HG03469 (cell line): Measurements from ENCODE around the gene WNK1.
"Not testable (repeated sequence)": the region's sequence is repeated elsewhere in the genome, so short reads cannot be mapped to it uniquely, and the experiment has no call there.

Experiments used
- ATAC-seq: cut with Tn5 transposase; IDR thresholded peaks from one replicate; pipeline ENCODE4 v1.9.1; 2021; ENCODE audit warnings: mild to moderate bottlenecking, moderate library complexity, moderate number of reproducible peaks; ENCODE audit not compliant: unreplicated experiment

The WNK1 gene

DNA sequence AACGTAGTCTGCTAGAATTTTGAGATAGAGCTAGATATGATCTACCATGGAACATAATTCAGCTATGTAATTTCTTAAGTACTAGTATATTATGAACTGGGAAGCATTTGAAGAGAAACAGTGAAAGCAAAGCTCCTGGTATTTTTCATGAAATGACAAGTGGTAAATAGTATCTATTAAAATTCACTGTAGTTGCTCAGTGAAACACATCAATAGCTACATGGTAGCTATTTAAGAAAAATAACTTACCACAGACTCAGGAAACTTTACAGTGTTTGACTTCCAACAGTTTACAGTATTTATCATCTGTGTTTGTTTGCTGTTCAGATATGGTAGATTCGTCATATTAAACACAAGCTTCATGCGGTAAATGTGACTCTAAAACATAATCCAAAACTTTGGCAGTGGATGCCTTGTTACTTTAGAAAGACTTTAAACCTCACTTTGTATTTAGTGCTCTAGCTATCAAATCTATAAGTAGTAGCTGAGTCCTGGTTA lies 25.2 kb downstream of the WNK1 start:
- ATAC-seq, result no peak

DNA sequence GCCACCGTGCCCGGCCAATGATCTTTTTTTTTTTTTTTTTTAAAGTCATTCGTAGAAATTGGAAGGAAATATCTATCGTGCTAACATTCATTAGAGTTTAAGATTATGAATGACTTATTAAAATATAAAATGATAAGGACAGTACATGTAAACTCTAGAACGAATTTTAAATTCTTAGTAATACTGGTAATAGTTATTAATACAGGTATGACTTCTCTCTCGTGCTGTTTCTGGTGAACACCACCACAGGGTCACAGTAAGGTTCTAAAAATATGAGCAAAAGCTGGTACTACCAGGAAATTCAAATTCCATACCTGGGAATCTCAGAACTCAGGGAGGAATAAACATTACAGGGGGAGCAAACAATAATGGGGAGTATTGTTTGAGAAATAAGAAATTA lies 26.2 kb downstream of the WNK1 start:
- ATAC-seq, result no peak

DNA sequence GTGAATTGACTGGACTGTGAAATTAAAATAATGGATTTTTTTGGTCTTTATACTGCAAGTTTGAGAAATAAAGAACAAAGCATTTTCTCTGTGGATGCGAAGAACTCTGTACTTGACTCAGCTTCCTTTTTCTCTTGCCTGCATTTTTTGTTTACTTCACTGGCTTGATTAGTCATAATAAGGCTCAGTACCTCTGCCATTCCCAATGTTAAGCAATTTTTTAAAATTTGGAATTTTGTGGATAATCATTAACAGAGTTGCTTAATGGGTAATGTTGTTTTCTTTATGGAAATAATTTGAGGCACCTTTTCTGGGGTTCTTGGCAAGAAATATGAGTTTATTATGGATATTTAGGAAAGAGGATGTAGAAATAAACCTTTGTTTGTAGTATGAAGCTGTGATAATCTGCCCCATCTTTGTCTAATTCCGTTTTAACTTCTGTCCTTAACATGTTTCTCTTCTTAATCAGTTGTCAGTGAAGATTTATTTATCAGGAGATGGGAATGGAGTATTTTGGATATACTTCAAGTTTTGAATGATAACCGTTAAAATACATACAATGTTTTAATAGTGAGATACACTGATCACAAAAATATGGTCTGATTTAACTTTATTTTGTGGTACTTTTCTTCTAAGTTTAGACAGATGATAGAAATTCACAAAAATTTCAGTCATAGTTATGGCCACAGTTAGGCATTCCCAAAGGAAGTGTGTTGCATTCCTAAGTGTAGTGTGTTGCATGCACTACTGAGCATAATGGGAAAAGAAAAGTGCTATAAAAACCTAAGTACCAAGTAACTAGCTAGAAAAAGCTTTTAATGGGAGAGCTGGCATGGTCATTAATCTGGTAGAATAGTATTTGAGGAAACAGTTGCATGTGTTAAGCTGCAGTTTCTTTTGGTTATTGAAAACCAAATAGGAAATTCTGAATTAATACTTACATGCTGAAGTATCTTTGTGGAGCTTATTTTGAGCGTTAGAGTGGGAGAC lies 27.7 kb downstream of the WNK1 start:
- no peak for ATAC-seq

DNA sequence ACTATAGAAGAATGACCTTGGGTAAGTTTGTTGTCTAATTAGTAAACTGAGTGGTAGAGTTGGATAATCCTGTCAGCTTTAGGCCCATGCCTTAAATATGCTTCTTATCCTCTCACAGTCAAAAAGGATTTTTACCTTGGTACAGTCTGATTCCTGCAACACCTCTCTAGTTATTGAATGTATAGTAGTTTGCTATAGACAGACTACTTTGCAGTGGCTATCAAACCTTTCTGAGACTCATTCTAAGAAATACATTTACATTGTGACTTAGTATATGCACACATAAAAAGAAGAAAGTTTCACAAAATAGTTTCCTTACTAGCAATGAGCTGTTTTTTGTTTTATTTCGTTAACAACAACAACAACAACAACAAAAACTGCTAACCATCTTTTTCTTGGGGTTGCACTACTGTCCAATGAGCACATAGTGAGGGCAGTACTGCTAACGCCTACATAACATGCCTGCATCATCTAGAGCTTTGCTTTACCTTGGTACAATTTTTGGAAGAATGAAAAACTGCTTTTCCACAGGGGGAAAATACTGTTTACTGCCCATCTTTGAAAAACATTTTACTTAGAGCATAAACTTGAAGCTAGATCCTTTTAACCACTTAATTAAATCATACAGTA lies 28.5 kb downstream of the WNK1 start:
- ATAC-seq, result no peak

DNA sequence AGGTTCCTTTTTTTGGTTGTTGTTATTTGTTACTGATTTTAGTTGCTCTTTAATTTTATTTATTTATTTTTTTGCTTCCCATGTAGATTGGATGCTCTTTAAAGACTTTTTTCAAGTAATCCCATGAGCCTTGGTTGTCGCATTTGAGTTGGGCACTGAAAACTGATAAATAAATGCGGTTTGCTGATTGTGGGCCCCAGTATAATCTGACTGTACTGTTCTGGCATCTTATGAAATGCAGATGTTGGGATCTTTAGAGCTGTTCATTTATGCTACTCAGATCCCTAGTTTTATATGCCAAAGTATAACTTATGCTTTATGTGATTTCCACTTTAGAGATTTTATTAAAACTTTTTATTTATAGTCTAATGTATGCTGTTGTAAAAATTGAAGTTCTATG lies 33.3 kb downstream of the WNK1 start:
- no peak for ATAC-seq

DNA sequence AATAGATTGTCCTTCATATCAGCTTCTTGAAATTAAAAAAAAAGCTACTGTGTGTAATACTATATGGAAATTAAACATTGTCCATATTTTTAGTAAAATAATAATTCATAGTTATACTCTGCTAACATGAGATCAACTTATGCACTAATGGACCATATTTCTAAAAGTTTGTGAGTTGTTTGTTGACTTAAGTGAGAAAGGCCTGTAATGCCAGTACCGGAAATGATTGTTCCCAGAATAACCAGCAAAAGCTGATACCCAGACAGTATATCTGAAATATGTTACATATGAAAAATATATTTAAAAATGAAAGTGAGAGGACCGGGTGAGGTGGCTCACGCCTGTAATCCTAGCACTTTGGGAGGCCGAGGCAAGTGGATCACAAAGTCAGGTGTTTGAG lies 35.9 kb downstream of the WNK1 start:
- no peak for ATAC-seq

DNA sequence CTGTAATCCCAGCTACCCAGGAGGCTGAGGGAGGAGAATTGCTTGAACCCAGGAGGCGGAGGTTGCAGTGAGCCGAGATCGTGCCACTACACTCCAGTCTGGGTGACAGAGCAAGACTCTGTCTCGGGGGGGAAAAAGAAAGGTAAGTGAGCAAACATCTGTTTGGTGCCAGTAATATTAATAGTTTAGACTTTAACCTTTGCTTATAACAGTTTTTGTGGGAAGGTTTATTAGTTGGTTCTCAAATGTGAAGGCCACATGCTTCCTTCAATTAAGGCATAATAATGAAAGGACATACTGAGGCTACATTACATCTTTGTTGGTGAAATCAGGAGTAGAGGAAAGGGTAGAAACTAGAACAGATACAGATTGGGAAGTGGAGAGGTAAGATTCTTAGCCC lies 36.4 kb downstream of the WNK1 start:
- not testable (repeated sequence) for ATAC-seq

DNA sequence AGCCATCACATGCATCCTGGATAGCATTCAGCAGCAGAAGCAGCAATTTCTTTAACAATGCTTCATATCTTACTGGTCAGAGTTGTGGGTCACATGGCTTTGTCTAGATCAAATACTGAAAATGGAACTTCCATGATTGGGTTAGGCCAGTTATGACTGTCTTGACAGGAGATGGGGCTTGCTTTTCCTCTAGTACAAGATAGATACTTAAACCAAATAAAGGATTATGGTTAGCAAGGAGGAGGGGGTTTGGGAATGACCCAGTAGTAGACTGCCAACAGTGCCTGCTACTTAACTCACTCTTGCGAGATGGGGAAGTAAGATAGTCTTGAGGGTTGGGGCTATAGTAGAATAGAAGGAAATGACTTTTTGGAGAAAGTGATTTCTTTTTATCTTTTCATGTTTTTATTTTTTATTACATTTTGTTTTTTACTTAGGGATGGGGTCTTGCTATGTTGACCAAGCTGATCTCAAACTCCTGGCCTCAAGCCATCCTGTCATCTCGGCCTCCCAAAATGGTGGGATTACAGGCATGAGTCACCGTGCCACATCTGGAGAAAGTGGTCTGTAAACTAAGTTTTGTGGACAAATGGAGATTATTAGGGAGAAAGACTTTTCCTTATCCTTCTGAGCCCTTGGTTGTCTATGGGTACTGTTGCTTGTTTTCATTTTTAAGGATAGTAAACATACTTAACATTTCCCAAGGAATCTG lies 37.6 kb downstream of the WNK1 start:
- no peak for ATAC-seq

DNA sequence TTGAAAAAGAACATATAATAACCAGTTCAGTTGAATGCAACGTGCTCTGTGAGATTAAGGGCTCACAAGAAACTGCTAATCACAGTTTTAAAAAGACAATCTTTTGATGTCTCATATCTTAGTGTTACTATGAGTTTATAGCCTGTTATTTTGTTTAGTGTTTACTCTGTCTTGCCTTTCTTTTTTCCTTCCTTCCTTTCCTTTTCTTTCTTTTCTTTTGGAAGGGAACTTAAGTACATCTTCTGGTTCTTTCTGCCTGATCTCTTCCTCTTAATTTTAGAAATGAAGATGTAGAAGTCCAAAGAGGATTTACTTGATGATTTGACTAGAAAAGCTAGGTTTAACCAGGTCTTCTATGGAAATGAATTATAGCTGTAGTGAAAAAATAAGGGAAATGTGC lies 38.2 kb downstream of the WNK1 start:
- ATAC-seq, result no peak

DNA sequence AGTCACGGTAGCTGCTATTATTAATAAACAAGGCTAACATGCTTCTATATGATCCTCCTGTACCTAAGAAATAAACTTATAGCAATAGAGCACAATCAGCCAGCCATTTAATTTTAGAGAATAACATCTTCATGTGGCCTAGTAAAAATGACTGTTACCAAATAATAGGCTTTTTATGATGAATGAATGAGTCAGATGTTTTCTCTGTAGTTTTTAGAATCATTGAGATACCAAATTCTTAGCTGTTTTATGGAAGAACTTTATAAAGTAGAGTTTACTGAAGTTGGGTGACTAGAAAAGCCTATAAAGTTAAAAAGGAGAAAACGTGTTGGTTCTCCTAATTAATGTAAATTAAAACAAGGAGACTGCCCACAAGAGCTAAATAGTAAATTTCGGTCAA lies 40.7 kb downstream of the WNK1 start:
- ATAC-seq, result no peak

DNA sequence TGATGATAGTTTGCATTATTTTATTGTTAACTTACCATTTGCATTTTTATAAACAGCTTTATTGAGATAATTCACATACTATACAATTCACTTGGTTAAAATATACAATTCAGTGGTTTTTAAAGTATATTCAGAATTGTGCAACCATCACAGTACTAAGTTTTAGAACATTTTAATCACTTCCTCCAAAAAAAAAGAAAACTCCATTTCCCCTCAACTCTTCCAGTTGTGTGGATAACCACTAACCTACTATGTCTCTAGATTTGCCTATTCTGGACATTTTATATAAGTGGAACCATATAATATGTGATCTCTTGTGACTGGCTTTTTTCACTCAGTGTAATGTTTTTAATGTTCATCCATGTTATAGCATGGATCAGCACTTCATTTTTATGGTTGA lies 41.3 kb downstream of the WNK1 start:
- no peak for ATAC-seq

DNA sequence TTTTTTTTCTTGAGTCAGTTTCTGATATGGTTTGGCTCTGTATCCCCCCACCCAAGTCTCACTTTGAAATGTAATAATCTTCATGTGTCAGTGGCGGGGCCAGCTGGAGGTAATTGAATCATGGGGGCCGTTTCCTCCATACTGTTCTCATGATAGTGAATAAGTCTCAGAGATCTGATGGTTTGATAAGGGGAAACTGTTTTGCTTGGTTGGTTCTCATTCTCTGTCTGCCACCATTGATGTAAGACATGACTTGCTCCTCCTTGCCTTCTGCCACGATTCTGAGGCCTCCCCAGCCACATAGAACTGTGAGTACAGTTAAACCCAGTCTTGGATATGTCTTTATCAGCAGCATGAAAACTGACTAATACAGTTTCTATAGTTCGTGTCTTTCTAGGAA lies 42.9 kb downstream of the WNK1 start:
- ATAC-seq, result no peak

DNA sequence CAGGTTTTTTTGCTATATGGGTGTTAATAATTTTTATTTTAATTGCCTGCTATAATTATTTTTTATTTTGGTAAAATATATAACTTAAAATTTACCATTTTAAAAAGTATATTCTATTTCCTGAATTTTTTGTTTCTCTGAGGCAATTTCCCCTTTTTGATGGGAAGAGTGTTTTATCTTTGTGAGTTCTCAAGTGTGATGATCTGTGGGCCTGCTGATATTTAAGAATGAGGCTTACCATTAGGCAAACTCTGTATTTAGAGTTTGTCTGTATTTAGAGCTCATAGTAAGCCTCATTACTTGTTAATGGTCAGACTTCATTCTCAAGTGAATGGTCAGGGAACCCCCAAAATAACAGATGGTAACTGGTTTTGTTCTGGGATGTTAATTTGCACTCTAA lies 48.0 kb downstream of the WNK1 start:
- no peak for ATAC-seq

DNA sequence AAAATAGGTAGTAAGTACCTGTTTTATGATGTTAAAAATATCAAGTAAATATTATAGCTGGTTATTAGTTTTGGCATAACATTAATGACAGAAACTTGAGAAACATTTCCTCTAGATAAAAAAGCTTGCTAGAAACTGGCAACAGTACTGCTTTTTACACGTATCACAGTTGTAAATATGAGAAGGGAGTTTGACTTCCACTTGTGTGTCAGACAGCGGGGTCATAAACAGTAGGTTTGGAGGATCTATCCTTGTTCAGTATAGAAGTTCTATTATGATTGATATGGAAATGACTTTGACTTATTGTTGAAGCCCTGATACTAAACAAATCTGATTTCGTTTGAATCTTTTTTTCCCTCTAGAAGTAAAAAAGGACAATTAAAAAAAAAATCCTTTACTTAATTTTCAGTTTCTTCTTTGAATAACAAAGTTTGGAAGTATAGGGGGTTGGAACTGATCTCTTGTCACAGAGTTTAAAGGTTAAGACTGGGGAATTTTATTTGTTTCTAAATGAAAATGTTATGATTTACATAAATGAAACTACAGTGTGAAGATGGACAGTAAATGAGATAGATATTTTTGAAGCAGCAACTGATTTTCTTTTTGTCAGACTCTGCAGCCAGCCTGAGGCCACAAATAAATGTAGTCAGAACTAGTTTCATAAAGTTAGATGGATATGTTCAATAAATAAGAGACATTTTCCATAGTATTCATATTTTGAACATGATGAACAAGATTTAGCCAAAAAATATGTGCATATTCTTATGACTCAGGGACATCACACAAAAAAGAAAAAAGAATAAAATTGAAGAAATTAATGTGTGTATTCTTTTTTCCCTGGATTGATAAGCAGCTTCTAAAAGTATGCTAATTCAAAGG lies 50.1 kb downstream of the WNK1 start:
- ATAC-seq, result no peak

DNA sequence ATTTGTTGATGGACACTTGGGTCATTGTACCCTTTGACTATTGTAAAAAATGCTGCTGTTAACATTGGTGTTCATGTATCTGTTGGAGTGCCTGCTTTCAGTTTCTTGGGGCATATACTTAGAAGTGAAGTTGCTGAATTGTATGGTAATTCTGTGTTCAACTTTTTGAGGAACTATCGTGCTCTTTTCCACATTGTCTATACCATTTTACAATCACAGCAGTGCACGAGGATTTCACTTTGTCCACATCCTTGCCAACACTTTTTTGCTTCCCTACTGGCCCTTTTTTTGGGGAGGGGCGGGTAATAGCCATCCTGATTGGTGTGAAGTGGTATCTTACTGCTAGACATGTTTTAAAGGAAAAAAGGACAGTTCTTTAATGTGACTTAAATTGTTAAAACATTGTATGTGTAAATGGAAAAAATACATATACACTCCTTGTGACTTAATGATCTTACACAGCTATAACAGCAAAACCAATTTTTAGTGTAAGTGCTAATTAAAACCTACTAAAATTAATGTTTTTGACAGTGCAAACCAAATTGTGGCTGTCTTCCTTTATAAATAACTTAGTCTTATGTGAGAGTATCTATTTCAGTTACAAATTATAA lies 52.7 kb downstream of the WNK1 start:
- ATAC-seq, result no peak

DNA sequence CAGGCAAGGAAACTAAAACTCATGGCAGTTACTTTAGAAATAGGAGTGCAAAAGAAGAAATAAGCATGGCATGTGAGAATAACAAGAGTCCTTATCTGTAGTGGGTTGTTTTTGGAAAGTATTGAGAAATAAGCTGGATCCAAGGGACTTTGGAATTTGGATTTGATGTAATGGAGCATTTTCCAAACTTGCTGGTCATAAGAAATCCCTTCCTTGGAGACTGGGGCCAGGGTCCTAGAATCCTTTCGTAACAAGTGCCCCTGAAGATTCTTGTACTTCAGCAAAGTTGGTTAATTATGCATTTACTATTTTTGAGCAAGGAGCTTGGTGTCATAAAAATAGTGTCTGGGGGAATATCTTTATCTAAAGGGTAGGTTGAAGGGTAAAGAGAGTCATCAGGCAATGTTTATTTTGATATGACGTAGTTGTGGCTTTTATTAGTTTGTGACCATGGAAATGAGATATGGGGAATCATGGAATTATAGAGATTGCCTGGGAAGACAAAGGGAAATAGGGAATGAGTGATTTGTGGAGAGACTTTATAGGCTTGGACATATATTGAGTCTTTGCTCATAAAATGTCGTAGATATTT lies 53.9 kb downstream of the WNK1 start:
- no peak for ATAC-seq

DNA sequence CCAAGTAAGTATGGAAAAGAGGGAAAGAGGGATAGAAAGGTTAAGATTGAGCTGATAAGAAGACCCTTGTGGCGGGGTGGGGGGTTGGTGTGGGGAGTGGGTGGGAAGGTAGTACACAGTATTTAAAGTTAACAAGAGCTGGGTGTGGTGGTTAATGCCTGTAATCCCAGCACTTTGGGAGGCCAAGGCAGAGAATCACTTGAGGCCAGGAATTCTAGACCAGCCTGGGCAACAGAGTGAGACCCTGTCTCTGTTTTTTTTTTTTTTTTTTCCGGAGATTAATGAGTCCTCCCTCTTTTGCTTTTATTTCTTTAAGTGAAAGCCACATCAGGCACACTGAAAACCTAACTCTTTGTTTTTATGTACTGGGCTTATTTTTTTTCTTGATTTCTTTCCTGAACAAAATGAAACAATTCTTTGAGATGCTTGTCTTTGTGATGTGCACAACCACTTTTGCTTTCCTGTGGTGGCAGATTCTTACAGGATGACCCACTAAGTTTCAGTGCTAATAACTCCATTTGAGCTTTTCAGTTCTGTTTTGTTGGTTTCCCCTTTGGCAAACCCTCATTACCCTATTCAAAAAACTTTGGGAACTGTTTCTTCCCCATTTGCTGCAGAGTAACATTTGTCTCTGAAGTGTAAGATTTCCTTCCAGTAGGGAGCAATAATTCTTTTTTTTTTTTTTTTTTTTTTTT lies 54.8 kb downstream of the WNK1 start:
- no peak for ATAC-seq

DNA sequence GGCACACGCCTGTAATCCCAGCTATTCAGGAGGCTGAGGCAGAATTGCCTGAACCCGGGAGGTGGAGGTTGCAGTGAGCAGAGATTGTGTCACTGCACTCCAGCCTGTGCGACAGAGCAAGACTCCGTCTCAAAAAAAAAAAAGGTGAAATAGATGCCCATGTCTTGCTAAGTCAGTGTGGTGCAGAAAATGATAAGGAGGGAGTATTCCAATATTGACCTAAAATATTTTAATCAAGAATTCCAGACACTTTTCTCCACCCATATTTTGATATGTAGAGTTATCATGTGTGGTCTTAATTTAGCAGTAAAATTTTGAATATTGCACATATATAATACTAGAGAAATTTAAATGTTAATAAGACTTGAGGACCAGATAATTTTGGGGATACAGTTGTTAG lies 57.7 kb downstream of the WNK1 start:
- no peak for ATAC-seq
